GM21447 (cell line): ENCODE results near the gene ZNF503.

Source experiments
- ATAC-seq: cut with Tn5 transposase; IDR thresholded peaks from one replicate; pipeline ENCODE4 v1.9.1; 2021; ENCODE audit not compliant: unreplicated experiment

Gene ZNF503

DNA sequence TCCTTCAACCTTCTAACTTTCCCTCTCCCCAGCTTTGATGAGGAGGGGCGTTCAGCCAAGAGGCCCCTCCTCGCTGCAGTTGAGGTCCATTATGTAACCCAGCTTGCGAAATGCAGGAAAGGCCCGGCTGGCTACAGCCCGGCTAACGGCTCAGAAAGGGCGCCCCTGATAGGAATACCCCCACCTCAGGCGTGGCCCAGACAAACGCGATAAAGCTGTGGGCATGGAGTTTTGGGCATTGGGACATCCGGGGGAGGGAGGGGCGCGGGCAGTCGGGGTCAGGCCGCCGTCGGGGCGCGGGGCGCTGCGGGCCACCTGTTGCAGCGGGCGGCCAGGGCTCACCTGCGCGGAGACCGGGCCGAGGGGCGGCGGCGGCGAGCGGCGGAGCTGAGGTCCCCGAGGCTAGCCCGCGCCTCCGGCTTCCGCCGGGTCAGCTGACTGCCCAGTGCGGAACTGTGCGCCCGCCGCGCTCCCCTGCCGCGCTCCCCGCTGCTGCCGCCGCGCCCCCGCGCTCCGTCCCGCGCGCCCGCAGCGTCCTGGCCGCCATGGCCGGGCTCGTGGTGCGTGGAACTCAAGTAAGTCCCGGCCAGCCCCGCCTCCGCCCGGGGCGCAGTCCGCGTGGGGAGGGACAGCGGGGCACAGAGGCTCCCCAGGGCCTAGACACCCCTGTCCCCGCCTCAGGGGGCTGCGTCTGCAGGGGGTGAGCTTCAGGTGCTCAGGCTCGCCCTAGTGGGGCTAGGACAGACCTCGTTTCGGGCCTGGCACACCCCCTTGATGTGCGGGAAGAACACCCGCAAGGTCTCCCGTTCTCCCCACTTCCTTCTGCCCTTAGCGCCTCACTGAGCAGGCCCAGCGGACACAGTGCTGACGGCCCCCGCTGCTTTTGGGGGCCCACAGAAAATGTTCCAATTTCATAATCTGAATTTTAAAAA lies 29.9 kb upstream of the ZNF503 start, which contains the start of gene LRMDA:
Gene LRMDA, plus strand, starts transcription at position 445 of the 932 bp plus-strand sequence.
- ATAC-seq, result no peak

DNA sequence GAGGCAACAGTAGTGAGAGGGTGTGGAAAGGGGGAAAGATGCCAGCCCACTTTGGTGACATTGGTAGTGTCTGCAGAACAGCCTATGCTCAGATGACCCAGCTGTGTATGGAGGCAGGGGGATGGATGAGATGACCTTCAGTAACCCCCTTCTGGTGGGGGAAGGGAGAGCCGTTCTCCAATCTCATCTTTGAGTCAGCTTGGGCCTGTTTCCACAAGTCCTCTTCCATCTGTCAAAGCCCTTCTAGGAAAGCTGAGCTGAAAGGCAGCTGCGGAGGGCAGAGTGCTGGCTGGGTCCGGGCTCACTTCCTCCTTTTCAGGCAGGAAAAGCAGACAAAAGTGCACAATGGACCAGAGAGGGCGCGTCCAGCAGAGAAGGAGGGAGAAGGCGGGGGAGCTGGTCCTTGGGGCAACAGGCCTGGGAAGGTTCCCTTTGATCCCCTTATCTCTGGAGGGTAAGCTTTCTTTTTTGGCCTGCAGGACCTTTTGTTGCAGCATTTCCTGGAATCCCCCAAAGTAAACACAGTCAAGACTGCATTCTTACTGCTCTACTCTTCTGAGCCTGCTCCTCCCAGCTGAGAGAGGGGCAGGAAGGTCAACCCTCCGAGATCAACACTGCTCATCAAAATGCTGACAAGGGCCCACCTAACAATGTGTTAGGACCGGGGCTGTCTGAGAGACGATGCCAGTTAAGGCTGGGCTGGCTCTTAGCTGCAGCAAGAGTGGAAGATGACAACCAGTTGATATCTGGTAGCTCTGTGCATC lies 28.6 kb upstream of the ZNF503 start:
- ATAC-seq, result no peak

DNA sequence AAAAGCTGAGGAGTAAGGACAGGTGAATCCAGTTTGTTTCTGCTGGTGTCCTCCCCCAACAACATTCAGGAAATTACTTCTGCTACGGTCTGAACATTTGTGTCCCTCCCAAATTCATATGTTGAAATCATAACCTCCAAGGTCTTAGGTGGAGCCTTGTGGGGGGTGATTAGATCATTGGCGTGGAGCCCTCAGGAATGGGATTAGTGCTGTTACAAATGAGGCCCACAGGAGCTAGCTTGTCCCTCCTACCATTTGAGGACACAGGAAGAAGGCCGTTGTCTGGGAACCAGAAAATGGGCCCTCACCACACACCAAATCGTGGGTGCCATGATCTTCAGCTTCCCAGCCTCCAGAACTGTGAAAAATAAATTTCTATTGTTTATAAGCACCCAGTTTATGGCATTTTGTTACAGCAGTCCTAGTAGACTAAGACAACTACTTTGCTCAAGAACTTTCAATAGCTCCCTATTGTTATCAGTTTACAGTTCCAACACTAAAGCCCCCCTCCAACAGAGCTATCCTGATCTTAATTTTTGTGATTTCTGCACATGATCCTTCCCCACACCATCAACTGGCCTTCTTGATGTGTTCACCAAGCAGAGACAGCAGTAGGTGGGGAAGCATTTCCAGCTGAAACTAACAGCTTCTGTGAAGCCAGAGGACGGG lies 27.7 kb upstream of the ZNF503 start:
- ATAC-seq, result no peak

DNA sequence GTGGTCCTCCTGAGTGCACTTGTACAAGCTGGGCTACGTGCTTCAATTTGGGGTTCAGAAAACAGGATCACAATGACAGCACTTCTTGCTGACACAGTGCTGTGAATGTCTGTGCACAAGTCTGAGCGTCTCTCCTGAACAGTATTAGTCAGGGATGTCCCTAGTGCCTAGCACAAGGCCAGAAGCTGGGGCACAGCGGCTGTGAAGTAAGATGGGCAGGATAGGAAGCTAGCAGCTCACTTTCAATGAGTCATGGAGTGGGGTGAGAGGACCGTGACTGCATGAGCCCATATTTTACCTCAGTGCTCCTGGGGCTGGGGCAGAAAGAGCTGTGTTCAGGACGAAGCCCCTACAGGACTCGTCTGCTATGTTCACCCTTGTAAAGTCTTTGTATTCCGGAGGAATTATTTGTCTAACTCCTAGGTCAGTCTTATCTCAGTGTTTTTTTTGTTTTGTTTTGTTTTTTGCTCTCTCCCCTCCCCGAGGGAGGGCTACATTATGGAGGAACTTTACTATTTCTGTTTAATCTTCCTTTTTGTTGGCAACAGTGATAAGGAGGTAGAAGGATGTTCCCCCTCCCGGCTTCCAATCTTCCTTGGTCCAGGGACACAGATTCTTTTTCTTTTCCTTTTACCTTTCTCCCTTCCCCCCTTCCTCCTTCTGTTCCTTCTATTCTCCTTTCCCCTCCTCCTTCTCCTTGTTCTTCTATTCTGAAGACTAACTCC lies 27.0 kb upstream of the ZNF503 start:
- ATAC-seq, result no peak

DNA sequence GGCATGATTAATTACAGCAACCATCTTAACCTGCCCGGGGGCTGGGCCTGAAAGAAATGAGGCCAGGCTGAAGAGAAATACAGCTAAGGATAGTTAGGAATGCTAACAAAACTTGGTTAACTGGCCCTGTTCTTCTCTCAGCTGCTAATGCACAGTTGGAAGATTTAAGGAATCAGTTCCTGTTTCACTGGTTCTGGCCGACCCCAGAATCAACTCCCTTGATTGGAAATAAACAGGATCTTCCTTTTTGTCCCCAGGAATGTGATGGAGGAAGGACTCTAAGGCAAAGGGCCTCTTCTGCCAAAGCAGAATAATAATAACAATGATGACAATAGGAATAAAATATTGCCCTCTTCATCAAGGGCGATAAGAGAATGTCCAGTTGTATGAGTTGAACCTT lies 26.4 kb upstream of the ZNF503 start:
- ATAC-seq, result no peak

DNA sequence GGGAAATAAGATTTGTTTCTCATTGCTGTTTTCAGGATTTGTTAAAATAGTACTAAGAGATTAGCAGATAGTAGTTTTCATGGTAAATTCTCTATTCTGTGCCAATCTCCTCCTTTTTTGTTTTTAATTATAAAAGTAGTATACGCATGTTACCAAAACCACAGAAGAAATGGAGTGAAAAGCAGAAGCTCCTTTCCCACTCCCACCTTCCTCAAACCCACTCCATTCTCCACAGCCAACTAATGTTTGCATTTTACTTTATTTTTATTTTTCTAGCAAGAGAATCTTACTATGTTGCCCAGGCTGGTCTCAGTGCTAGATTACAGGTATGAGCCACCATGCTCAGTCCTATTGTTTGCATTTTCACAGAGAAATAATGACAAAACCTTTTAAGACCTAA lies 25.3 kb upstream of the ZNF503 start:
- ATAC-seq, result no peak

DNA sequence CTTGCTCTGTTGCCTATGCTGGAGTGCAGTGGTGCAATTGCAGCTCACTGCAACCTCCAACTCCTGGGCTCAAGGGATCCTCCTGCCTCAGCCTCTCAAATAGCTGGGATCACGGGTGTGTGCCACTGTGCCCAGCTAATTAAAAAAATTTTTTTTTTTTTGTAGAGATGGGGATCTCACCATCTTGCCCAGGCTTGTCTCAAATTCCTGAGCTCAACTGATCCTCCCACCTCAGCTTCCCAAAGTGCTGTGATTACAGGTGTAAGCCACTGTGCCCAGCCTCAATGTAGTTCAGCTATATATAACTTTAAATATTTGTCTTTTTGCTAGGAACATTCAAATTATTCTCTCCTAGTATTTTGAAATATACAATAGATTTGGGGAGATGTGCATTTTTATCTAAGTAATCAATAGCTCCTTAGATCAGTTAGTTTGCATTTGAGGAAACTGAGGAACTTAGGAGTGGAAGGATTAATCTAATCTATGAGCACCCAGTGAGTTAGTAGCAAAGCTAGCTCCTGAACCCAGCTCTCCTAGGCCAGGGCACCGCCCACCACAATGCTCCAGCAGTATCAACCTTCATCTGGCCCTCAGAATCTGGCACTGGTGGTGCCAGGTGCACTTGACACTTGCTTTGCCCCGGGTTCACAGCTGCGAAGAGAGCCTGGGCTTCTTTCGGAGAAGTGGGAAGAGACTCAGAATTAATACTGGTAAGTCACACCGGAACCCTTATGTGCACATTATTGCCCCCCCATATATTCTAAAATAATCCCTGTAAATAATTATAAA lies 23.9 kb upstream of the ZNF503 start:
- ATAC-seq, result no peak

DNA sequence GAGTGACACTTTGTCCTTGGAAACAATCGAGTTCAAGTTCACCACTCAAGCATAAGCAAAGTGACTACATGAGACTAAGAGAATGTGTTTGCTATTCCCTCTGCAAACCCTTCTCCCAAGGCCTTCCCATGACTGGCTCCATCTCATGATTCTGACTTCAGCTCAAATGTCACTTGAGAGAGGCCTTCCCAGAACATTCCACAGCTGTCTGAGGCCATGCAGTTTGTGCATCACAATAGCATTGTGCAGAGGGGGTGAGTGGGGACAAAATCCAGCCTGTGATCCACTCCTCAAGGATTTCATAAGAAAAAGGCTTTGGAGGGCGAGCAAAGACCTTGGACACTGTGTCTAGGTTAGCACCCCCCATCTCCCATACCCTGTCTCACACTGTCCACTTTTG lies 23.0 kb upstream of the ZNF503 start:
- no peak for ATAC-seq

DNA sequence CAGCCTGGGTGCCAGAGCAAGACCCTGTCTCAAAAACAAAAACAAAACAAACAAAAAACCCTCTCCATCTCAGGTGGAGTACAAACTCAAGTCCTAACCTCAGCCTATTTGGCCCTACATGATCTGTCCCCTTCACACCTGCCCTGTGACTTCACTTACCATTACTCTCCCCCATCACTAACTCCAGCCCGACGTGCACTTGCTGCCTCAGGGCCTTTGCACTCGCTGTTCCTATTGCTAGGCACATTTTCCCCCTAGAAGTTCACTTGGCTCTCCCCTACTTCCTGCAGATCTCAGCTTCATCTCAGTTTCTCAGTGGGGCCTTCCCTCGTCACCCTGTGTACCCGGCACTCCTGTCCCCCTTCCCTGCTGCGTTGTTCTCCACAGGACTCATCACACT lies 21.3 kb upstream of the ZNF503 start:
- ATAC-seq, result no peak

DNA sequence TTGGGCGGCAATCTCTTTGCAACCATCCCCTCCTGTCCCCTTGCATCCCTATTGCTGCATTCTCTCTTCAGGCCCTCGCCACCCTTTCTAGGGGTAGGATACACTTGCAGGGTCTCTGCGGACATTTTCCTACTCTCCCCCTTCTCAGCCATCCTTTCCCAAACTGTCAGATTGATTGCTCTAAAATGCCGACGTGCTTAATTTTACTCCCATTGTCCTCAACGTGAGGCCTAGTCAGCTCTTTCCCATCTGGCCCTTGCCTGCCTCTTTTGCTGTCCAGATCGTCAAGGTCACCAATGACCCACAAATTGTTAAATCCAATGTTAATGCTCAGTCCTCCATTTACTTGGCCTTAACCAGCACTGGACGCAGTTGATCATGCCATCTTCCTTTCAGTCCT lies 17.1 kb upstream of the ZNF503 start:
- no peak for ATAC-seq

DNA sequence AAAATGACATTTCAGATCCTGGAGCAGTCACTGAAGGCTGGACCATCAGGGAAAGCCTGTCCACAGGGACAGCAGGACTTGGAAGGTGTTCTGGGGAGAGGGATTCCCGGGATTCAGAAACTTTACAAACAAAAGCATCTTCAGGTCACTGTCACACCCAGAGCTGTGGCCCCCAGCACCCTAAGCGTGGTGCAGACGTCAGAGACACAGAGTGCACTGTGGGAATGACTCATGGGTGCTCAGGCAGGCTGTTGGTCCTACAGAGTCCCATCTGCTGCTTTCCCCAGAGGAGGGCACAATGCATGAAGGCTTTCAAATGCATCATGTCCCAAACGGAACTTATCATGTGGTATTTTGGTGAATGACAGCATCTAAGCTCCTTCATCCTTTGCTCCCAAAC lies 16.7 kb upstream of the ZNF503 start:
- ATAC-seq, result no peak

DNA sequence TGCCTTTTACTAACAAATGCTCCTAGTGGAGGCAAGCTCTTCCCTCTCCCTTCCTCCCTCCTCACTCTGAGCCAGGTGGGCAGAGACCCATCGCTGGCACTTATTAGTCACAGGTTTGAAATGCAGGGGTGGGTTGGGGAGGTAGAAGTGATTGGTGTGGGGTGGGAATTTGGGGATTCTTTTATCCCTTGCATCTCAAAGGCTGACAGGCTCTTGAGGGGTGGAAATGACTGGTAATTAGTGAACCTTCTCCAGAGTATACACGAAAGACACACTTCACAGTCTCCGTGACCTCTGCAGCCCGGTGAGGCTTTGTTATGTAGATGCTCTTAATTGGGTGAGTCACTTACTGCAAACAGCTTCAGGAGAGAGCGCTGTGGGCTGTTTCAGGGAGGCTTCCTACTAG lies 16.0 kb upstream of the ZNF503 start:
- ATAC-seq, result no peak

DNA sequence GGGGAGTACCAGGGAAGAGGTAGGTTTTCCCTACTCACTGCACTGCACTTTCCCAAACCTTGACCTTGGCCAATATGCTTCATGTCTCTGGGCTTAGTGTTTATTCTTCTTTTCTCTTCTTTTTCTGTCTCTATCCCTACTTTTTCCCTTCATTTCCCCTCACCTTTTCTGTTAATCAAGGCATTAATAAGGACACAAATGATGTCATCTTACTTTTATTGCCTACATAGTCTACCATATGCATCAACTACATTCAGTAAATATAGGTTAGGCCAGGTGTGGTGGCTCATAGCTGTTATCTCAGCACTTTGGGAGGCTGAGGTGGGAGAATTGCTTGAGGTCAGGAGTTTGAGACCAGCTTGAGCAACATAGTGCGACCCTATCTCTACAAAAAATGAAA lies 13.0 kb upstream of the ZNF503 start:
- no peak for ATAC-seq

DNA sequence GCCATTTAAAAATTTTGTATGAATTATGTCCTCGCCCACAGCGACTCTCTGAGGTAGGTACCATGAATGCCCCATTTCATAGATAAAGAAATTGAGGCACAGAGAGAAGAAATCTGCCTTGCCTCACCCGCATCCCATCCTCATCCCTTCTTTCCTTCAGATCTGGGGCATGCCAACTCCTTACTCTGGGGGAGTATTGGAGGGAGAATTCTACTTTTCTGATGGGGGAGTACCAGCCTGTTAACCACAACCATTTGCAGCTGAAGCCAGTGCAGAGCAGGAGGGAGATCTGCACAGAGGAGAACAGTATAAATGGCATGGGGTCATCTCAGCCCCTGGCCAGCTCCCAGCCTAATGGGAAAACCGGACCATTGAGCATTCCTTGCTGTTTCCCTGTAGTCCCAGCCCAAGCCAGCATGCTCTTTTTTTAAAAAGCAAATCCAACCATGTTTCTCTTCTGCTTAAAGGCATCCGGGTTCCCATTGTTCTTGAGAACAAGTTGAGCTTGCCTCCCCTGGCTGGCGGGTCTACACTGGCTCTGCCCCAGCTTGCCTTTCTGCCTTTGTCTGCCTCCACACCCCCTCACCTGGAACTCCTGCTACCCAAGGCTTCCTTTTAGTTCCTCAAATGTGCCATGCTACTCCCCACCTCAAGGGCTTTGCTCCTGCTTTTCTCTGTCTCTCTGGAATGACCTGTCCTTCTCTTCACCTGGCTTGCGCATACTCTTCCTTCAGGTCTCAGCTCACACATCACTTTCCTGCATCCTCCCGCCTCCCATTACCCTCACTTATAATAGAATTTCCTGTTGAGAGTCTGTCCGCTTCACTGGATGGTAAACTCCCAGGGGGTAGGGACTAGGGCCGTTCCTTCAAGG lies 8.8 kb upstream of the ZNF503 start:
- ATAC-seq, result no peak

DNA sequence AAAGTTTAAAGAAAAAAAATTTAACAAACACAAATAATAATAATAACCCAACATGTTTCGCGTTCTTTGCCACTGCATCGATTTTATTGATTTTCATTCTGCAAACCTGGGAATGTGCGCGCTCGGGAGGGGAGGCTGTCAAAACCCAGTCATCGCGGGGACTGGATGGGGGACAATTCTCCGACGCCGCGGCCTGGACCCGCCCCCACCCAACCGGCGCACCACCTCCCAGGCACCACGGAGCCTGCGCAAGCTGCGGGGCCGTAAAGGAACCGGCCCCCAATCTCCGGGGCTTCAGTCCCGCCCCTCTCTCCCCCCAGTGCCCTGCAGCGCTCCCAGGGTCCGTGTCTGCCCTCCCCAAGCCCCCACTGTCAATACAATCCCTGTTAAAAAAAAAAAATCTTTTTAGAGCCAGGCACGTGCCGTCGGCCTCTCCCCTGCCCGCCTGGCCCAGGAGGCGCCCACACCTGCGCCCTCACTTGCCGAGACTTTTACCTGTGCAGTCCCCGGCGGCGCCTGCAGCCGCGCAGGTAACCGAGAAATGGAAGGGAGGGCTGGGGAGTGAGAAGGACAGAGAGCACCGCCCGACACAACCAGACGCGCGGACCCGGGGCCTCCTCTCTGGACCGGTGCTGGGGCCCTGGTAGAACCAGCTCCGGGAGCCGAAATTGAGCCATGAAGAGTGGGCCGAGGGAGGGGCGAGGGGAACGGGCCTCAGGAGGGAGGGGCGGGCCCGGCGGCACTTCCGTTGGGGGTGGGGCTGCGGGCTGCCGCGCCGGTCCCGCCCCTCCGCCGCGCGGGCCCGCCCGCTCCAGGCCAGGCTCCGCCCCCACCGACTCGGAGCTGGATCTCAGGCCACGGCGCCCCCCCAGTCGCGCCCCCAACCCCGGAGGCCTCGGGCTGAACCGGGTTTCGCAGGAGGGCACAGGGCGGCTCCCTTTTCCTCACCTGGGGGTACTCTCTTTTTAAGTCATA lies 7.6 kb upstream of the ZNF503 start:
- ATAC-seq, result no peak

DNA sequence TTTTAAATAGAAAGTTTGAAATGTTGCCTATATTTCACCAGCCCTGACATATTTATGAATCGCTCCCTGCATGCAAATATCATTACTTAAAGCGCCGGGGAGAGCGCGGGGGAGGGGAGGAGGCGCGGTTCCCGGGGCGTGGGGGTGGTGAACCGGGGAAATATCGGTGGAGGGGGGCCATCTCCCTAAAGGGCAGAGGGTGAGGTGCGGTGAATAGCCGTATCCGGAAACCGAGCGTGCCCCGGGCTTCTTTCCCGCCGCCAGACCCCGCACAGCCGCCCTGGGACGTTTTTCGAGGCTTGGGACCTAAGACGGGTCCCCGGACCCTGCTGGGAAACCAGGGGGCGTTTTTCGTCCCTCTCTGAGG lies 6.9 kb upstream of the ZNF503 start:
- ATAC-seq, result no peak

DNA sequence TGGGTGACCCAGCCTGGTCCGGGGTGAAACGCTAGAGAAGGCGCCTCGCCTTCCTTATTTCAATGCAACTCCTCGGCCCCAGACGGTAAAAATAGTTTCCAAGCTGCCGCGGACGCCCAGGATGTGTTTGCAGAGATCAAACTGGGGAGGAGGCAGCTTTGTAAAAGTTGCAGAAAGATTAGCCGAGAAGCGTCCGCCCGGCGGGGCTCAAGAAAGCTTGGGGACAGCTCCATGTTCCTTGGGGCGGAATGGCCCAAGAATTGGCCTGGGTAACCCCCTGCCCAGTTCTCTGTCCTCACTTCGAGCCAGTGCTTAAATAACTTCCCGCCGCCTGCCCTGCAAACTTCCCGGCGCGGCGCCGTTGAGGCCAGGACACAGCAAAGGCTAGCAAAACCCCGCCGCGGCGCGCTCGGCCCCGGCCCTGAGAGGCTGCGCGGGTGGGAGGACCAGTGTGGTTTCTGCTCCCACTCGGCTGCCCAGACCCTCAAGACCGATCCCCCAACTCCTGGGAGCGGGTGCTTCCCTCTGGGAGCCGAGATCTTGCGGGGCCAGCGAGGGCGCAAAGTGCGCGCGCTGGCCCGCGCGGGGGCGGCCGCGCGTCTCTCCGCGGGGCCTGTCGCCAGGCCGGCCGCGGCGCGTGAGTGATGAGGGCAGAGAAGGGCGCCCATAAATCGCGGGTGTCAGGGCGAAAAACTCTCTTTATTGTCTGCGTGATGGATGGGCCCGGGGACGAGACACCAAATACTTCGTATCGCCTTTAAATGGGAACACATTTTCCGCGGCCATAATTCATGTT lies 6.3 kb upstream of the ZNF503 start:
- ATAC-seq, result no peak
